K562 (cell line): ENCODE data around the gene NFATC2. TPM values are rescaled to one million over a fixed set of nuclear protein-coding genes. Genes with fewer than 3 reads are reported as not detected.

ENCODE experiments used
- CHCHD3 ChIP-seq: fragments of 250-450 bp; sonication (Bioruptor Pico); IDR thresholded peaks from 2 replicates; pipeline ENCODE4 v2.1.2; 2022; ENCODE audit warnings: mild to moderate bottlenecking
- CREB1 ChIP-seq, 2 experiments: sonication (generic) in 1 of 2; formaldehyde crosslinking in 1 of 2; IDR thresholded peaks; 2 replicates each; pipeline versions ENCODE4 v1.6.1 to v1.8.0; 2012 to 2022; ENCODE audit warnings: inconsistent platforms in 1 of 2, mild to moderate bottlenecking in 1 of 2, missing genetic modification reagents in 1 of 2, moderate library complexity in 1 of 2
- JUN ChIP-seq, 2 experiments: sonication (generic) in 1 of 2; formaldehyde crosslinking in 1 of 2; IDR thresholded peaks; 2 replicates each; pipeline versions ENCODE4 v1.6.1 to v1.8.0; 2012 to 2022; ENCODE audit warnings: borderline replicate concordance in 2 of 2, mild to moderate bottlenecking in 2 of 2, improper control_type of control experiment in 1 of 2, low read depth in 1 of 2, low read length in 1 of 2, missing genetic modification reagents in 1 of 2
- JUND ChIP-seq, 2 experiments: IDR thresholded peaks; 2 replicates in 1 of 2; 3 replicates in 1 of 2; pipeline ENCODE4 v1.6.1; 2011; ENCODE audit warnings: borderline replicate concordance in 2 of 2, low read depth in 2 of 2, low read length in 2 of 2, improper control_type of control experiment in 1 of 2, missing biosample characterization in 1 of 2, missing genetic modification characterization in 1 of 2, missing genetic modification reagents in 1 of 2
- NR2C1 ChIP-seq, 2 experiments: fragments of 450-650 bp; IDR thresholded peaks; 2 replicates each; pipeline ENCODE4 v1.6.1; 2017; ENCODE audit warnings: mild to moderate bottlenecking in 2 of 2, antibody characterized with exemption in 1 of 2, inconsistent platforms in 1 of 2, missing compliant biosample characterization in 1 of 2, missing genetic modification characterization in 1 of 2
- NR4A1 ChIP-seq, 2 experiments: fragments of 250-450 bp in 1 of 2; fragments of 450-650 bp in 1 of 2; sonication (Bioruptor Pico) in 1 of 2; IDR thresholded peaks; 2 replicates each; pipeline versions ENCODE4 v1.4.0 to v1.6.1; 2016 to 2020; ENCODE audit warnings: mild to moderate bottlenecking in 2 of 2, missing compliant biosample characterization in 1 of 2, missing genetic modification characterization in 1 of 2, moderate library complexity in 1 of 2
- RBM34 ChIP-seq: fragments of 200-400 bp; formaldehyde crosslinking; IDR thresholded peaks from 2 replicates; pipeline ENCODE4 v1.6.1; 2018; ENCODE audit warnings: low read length, borderline replicate concordance; ENCODE audit not compliant: insufficient read depth
- SMARCA5 ChIP-seq: fragments of 450-650 bp; IDR thresholded peaks from 2 replicates; pipeline ENCODE4 v1.6.1; 2016
- SRSF1 ChIP-seq: fragments of 200-400 bp; formaldehyde crosslinking; IDR thresholded peaks from 2 replicates; pipeline ENCODE4 v1.6.1; 2017; ENCODE audit warnings: mild to moderate bottlenecking, low read depth, low read length, moderate library complexity
- ZNF184 ChIP-seq: sonication (generic); formaldehyde crosslinking; IDR thresholded peaks from 2 replicates; pipeline ENCODE4 v1.5.0; 2020; ENCODE audit warnings: missing genetic modification reagents
- ZNF57 ChIP-seq: fragments of 450-650 bp; formaldehyde crosslinking; IDR thresholded peaks from 2 replicates; pipeline ENCODE4 v1.4.0; 2020; ENCODE audit warnings: mild to moderate bottlenecking, moderate library complexity
- polyA plus RNA-seq, 8 experiments: library from polyadenylated mRNA; depleted of rRNA in 4 of 8; stranded (reverse) in 5 of 8; unstranded in 3 of 8; fragments of >200 nt; fragmentation: Nextera tagmentation in 2 of 8; fragmentation: Illumina TruSeq in 1 of 8; extraction: Ambion mirVana in 2 of 8; extraction: Trizol in 1 of 8; gene quantifications; 2 replicates each; pipeline versions ENCODE4 v1.2.1 to v1.2.3, GENCODE V29; 2011 to 2014; ENCODE audit warnings: inconsistent platforms in 1 of 8, missing spikeins in 1 of 8
- total RNA-seq, 7 experiments: library from RNA; depleted of rRNA in 6 of 7; stranded (reverse); fragments of >200 nt in 6 of 7; fragmentation: Illumina TruSeq in 2 of 7; extraction: Trizol in 2 of 7; gene quantifications; 2 replicates each; pipeline versions ENCODE4 v1.2.1 to v1.2.3, GENCODE V29; 2011 to 2021; ENCODE audit warnings: low replicate concordance in 1 of 7
- TF ChIP-seq, protein P1 (sequence below): sonication (generic); formaldehyde crosslinking; IDR thresholded peaks from 2 replicates; pipeline ENCODE4 v1.4.0; 2020; ENCODE audit warnings: mild to moderate bottlenecking, missing genetic modification reagents
- TF ChIP-seq, protein P2 (sequence below): fragments of 200-600 bp; sonication (generic); IDR thresholded peaks from one replicate; pipeline ENCODE4 v1.6.1; 2012; ENCODE audit warnings: mild to moderate bottlenecking, low read depth, low read length, inconsistent platforms

NFATC2 gene
- total and polyA plus RNA-seq, 9 of the 15 experiments (the other 6 are each of a cell fraction or from before 2014, with no cell fraction given), result 1.9 to 11.2 (median 3.0) TPM

DNA sequence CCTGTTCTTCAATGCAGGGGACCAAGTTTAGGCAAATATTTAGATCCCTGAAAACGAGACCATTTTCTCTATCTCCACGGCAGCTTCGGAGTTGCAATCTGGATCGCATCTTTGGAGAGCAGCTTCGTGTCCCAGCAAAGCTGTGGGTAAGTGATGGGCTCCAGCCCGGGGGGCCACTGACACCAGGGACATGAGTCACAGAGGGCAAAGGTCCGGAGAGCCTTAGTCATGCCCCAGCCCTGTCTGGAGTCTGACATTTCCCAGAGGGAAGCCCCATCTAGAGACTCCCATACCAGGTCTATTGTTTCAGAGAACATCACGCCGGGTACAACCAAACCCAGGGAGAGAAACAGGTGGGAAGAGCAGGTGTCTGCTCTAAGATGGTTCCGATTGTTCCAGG lies 95.9 kb downstream of the NFATC2 start (continued):
- TF ChIP-seq, protein P1, sequence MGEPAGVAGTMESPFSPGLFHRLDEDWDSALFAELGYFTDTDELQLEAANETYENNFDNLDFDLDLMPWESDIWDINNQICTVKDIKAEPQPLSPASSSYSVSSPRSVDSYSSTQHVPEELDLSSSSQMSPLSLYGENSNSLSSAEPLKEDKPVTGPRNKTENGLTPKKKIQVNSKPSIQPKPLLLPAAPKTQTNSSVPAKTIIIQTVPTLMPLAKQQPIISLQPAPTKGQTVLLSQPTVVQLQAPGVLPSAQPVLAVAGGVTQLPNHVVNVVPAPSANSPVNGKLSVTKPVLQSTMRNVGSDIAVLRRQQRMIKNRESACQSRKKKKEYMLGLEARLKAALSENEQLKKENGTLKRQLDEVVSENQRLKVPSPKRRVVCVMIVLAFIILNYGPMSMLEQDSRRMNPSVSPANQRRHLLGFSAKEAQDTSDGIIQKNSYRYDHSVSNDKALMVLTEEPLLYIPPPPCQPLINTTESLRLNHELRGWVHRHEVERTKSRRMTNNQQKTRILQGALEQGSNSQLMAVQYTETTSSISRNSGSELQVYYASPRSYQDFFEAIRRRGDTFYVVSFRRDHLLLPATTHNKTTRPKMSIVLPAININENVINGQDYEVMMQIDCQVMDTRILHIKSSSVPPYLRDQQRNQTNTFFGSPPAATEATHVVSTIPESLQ (CRISPR knock-in tag), result no peak
- TF ChIP-seq JUN (IDR thresholded peaks at IDR 0.05; ENCODE audit: borderline replicate concordance, low read depth, low read length) (peak; percentile 43; the same call in 1 of the 2 replicates), JUN (CRISPR knock-in tag; IDR thresholded peaks at IDR 0.05; ENCODE audit: borderline replicate concordance) (no peak), SMARCA5 (no peak), ZNF57 (CRISPR knock-in tag) (no peak), CREB1 (IDR thresholded peaks at IDR 0.05) (no peak), CREB1 (CRISPR knock-in tag; IDR thresholded peaks at IDR 0.05) (no peak), RBM34 (no peak), JUND (IDR thresholded peaks at IDR 0.05; ENCODE audit: borderline replicate concordance, low read depth, low read length) (peak; percentile 49; the same call in 1 of the 2 replicates), JUND (tag; IDR thresholded peaks at IDR 0.05; ENCODE audit: borderline replicate concordance, low read depth, low read length) (no peak), CHCHD3 (CRISPR knock-in tag) (no peak), NR4A1 (CRISPR knock-in tag; IDR thresholded peaks at IDR 0.05) (no peak), NR4A1 (tag; IDR thresholded peaks at IDR 0.05) (no peak), ZNF184 (no peak), SRSF1 (no peak), NR2C1 (IDR thresholded peaks at IDR 0.05) (no peak), NR2C1 (tag; IDR thresholded peaks at IDR 0.05) (peak; percentile 42)
- TF ChIP-seq, protein P2, sequence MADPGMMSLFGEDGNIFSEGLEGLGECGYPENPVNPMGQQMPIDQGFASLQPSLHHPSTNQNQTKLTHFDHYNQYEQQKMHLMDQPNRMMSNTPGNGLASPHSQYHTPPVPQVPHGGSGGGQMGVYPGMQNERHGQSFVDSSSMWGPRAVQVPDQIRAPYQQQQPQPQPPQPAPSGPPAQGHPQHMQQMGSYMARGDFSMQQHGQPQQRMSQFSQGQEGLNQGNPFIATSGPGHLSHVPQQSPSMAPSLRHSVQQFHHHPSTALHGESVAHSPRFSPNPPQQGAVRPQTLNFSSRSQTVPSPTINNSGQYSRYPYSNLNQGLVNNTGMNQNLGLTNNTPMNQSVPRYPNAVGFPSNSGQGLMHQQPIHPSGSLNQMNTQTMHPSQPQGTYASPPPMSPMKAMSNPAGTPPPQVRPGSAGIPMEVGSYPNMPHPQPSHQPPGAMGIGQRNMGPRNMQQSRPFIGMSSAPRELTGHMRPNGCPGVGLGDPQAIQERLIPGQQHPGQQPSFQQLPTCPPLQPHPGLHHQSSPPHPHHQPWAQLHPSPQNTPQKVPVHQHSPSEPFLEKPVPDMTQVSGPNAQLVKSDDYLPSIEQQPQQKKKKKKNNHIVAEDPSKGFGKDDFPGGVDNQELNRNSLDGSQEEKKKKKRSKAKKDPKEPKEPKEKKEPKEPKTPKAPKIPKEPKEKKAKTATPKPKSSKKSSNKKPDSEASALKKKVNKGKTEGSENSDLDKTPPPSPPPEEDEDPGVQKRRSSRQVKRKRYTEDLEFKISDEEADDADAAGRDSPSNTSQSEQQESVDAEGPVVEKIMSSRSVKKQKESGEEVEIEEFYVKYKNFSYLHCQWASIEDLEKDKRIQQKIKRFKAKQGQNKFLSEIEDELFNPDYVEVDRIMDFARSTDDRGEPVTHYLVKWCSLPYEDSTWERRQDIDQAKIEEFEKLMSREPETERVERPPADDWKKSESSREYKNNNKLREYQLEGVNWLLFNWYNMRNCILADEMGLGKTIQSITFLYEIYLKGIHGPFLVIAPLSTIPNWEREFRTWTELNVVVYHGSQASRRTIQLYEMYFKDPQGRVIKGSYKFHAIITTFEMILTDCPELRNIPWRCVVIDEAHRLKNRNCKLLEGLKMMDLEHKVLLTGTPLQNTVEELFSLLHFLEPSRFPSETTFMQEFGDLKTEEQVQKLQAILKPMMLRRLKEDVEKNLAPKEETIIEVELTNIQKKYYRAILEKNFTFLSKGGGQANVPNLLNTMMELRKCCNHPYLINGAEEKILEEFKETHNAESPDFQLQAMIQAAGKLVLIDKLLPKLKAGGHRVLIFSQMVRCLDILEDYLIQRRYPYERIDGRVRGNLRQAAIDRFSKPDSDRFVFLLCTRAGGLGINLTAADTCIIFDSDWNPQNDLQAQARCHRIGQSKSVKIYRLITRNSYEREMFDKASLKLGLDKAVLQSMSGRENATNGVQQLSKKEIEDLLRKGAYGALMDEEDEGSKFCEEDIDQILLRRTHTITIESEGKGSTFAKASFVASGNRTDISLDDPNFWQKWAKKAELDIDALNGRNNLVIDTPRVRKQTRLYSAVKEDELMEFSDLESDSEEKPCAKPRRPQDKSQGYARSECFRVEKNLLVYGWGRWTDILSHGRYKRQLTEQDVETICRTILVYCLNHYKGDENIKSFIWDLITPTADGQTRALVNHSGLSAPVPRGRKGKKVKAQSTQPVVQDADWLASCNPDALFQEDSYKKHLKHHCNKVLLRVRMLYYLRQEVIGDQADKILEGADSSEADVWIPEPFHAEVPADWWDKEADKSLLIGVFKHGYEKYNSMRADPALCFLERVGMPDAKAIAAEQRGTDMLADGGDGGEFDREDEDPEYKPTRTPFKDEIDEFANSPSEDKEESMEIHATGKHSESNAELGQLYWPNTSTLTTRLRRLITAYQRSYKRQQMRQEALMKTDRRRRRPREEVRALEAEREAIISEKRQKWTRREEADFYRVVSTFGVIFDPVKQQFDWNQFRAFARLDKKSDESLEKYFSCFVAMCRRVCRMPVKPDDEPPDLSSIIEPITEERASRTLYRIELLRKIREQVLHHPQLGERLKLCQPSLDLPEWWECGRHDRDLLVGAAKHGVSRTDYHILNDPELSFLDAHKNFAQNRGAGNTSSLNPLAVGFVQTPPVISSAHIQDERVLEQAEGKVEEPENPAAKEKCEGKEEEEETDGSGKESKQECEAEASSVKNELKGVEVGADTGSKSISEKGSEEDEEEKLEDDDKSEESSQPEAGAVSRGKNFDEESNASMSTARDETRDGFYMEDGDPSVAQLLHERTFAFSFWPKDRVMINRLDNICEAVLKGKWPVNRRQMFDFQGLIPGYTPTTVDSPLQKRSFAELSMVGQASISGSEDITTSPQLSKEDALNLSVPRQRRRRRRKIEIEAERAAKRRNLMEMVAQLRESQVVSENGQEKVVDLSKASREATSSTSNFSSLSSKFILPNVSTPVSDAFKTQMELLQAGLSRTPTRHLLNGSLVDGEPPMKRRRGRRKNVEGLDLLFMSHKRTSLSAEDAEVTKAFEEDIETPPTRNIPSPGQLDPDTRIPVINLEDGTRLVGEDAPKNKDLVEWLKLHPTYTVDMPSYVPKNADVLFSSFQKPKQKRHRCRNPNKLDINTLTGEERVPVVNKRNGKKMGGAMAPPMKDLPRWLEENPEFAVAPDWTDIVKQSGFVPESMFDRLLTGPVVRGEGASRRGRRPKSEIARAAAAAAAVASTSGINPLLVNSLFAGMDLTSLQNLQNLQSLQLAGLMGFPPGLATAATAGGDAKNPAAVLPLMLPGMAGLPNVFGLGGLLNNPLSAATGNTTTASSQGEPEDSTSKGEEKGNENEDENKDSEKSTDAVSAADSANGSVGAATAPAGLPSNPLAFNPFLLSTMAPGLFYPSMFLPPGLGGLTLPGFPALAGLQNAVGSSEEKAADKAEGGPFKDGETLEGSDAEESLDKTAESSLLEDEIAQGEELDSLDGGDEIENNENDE, result no peak
